IMR-90 (cell line): ENCODE measurements around the gene RPS6KA3. TPM values are rescaled to one million over a fixed set of nuclear protein-coding genes. Genes with fewer than 3 reads are reported as not detected.

ENCODE experiments used
- ATAC-seq: fragments of 200-7000 bp; cut with Tn5 transposase; 2 replicates; pipeline ENCODE4 v1.9.1; 2020; ENCODE audit warnings: low read depth, mild to moderate bottlenecking, moderate library complexity
- BruUV-seq: library from RNA; stranded (reverse); fragments of 400-500 nt; replicated peaks from 2 replicates; lab custom pipeline; 2021; lab: Mats Ljungman, UMichigan
- CTCF ChIA-PET: fragments of 300-600 bp; formaldehyde crosslinking; extraction: SDS; loops from one replicate; lab custom pipeline; 2021; ENCODE audit warnings: antibody characterized with exemption; lab: Yijun Ruan, JAX
- POLR2A ChIA-PET: fragments of 300-600 bp; sonication (Branson Sonifier 250); formaldehyde crosslinking; loops from one replicate; lab custom pipeline; 2022; ENCODE audit warnings: antibody characterized with exemption; ENCODE audit not compliant: unreplicated experiment; lab: Charles Lee
- DNase-seq: peaks from one replicate; pipeline ENCODE4 v3.0.0; 2013
- H2AFZ ChIP-seq: replicated peaks from 2 replicates; pipeline ENCODE3; 2013; ENCODE audit warnings: low read length, mild to moderate bottlenecking; ENCODE audit not compliant: poor library complexity
- H2AK5ac ChIP-seq: 2 replicates; pipeline ENCODE4 v1.6.1; 2013; ENCODE audit warnings: low read depth, low read length, inconsistent platforms
- H2AK9ac ChIP-seq: replicated peaks from 2 replicates; pipeline ENCODE3; 2013; ENCODE audit warnings: mild to moderate bottlenecking, low read depth, low read length, moderate library complexity; ENCODE audit not compliant: poor library complexity
- H2BK120ac ChIP-seq: 2 replicates; pipeline ENCODE4 v1.6.1; 2013; ENCODE audit warnings: low read depth, low read length, inconsistent platforms
- H2BK15ac ChIP-seq: 3 replicates; pipeline ENCODE4 v1.6.1; 2013; ENCODE audit warnings: low read depth, low read length, inconsistent platforms
- H2BK20ac ChIP-seq: 2 replicates; pipeline ENCODE4 v1.6.1; 2013; ENCODE audit warnings: low read depth, mild to moderate bottlenecking, inconsistent platforms, low read length, moderate library complexity
- H2BK5ac ChIP-seq: 2 replicates; pipeline ENCODE4 v1.6.1; 2013; ENCODE audit warnings: mild to moderate bottlenecking, low read depth, low read length, inconsistent platforms; ENCODE audit not compliant: poor library complexity, severe bottlenecking
- H3K14ac ChIP-seq: replicated peaks from 2 replicates; pipeline ENCODE4 v1.6.1; 2013; ENCODE audit warnings: low read depth, low read length, inconsistent platforms
- H3K18ac ChIP-seq: 2 replicates; pipeline ENCODE4 v1.6.1; 2013; ENCODE audit warnings: low read depth, low read length, control low read depth
- H3K23ac ChIP-seq: 2 replicates; pipeline ENCODE4 v1.6.1; 2013; ENCODE audit warnings: low read depth, low read length, inconsistent platforms
- H3K27ac ChIP-seq: 2 replicates; pipeline ENCODE4 v1.5.1; 2013; ENCODE audit warnings: mild to moderate bottlenecking, control low read depth, low read length; ENCODE audit not compliant: insufficient read depth
- H3K27me3 ChIP-seq: 2 replicates; pipeline ENCODE4 v1.6.1; 2013; ENCODE audit warnings: low read length; ENCODE audit not compliant: control insufficient read depth, insufficient read depth
- H3K36me3 ChIP-seq: 2 replicates; pipeline ENCODE4 v1.6.1; 2013; ENCODE audit warnings: low read length, mixed read lengths; ENCODE audit not compliant: control insufficient read depth, insufficient read depth
- H3K4ac ChIP-seq: 2 replicates; pipeline ENCODE4 v1.6.1; 2013; ENCODE audit warnings: low read depth, low read length, inconsistent platforms
- H3K4me1 ChIP-seq: 2 replicates; pipeline ENCODE4 v1.6.1; 2013; ENCODE audit warnings: low read length, mixed read lengths; ENCODE audit not compliant: control insufficient read depth, insufficient read depth
- H3K4me2 ChIP-seq: 2 replicates; pipeline ENCODE4 v1.6.1; 2013; ENCODE audit warnings: low read depth, mild to moderate bottlenecking, control low read depth, low read length, moderate library complexity
- H3K4me3 ChIP-seq: 2 replicates; pipeline ENCODE4 v1.5.1; 2013; ENCODE audit warnings: low read depth, mild to moderate bottlenecking, control low read depth, low read length, moderate library complexity; ENCODE audit not compliant: insufficient read depth
- H3K56ac ChIP-seq: 2 replicates; pipeline ENCODE4 v1.6.1; 2013; ENCODE audit warnings: low read length, inconsistent platforms; ENCODE audit not compliant: insufficient read depth; ENCODE audit errors: extremely low read depth
- H3K79me1 ChIP-seq, 2 experiments: 2 replicates each; pipeline ENCODE4 v1.6.1; 2013; ENCODE audit warnings: low read length in 2 of 2, inconsistent platforms in 1 of 2, low read depth in 1 of 2
- H3K9ac ChIP-seq: 2 replicates; pipeline ENCODE4 v1.6.1; 2013; ENCODE audit warnings: low read depth, low read length, control low read depth
- H3K9me1 ChIP-seq: 2 replicates; pipeline ENCODE4 v1.6.1; 2013; ENCODE audit warnings: low read length, inconsistent platforms; ENCODE audit not compliant: insufficient read depth
- H3K9me3 ChIP-seq: 2 replicates; pipeline ENCODE4 v1.6.1; 2013; ENCODE audit warnings: low read length; ENCODE audit not compliant: control insufficient read depth, insufficient read depth
- H4K20me1 ChIP-seq: 2 replicates; pipeline ENCODE4 v1.6.1; 2013; ENCODE audit warnings: low read length, inconsistent platforms; ENCODE audit not compliant: insufficient read depth
- H4K5ac ChIP-seq: 2 replicates; pipeline ENCODE4 v1.6.1; 2013; ENCODE audit warnings: mild to moderate bottlenecking, low read depth, low read length, control low read depth
- H4K8ac ChIP-seq, 2 experiments: 2 replicates each; pipeline ENCODE4 v1.6.1; 2013; ENCODE audit warnings: low read depth in 2 of 2, low read length in 2 of 2, control low read depth in 1 of 2, inconsistent platforms in 1 of 2
- H4K91ac ChIP-seq: 2 replicates; pipeline ENCODE4 v1.6.1; 2013; ENCODE audit warnings: low read depth, low read length, inconsistent platforms; ENCODE audit not compliant: insufficient read depth
- BHLHE40 ChIP-seq: fragments of 150-350 bp; IDR thresholded peaks from 2 replicates; pipeline ENCODE4 v1.6.1; 2016; ENCODE audit warnings: mild to moderate bottlenecking, low read depth, low read length
- CEBPB ChIP-seq: IDR thresholded peaks from 2 replicates; pipeline ENCODE4 v1.6.1; 2012; ENCODE audit warnings: low read depth, low read length, improper control_type of control experiment
- CHD1 ChIP-seq: IDR thresholded peaks from 2 replicates; pipeline ENCODE4 v1.6.1; 2012; ENCODE audit warnings: low read depth, low read length, improper control_type of control experiment
- FOS ChIP-seq: fragments of 150-350 bp; IDR thresholded peaks from 2 replicates; pipeline ENCODE4 v1.6.1; 2016; ENCODE audit warnings: low read depth, low read length
- MAFK ChIP-seq: IDR thresholded peaks from 2 replicates; pipeline ENCODE4 v1.6.1; 2012; ENCODE audit warnings: low read depth, low read length, improper control_type of control experiment
- MAZ ChIP-seq: IDR thresholded peaks from 2 replicates; pipeline ENCODE4 v1.6.1; 2012; ENCODE audit warnings: low read depth, mild to moderate bottlenecking, low read length, improper control_type of control experiment, moderate library complexity, borderline replicate concordance
- MXI1 ChIP-seq: IDR thresholded peaks from 2 replicates; pipeline ENCODE4 v1.6.1; 2012; ENCODE audit warnings: low read depth, mild to moderate bottlenecking, low read length, moderate library complexity, borderline replicate concordance
- NFE2L2 ChIP-seq: fragments of 150-350 bp; IDR thresholded peaks from 2 replicates; pipeline ENCODE4 v1.6.1; 2016; ENCODE audit warnings: low read depth, mild to moderate bottlenecking, low read length
- RAD21 ChIP-seq: IDR thresholded peaks from 2 replicates; pipeline ENCODE4 v1.6.1; 2012; ENCODE audit warnings: low read length, improper control_type of control experiment
- RCOR1 ChIP-seq: IDR thresholded peaks from 2 replicates; pipeline ENCODE4 v1.6.1; 2012; ENCODE audit warnings: mild to moderate bottlenecking, low read length, improper control_type of control experiment; ENCODE audit not compliant: insufficient replicate concordance
- SMC3 ChIP-seq: fragments of 150-350 bp; IDR thresholded peaks from 2 replicates; pipeline ENCODE4 v1.6.1; 2016; ENCODE audit warnings: low read depth, mild to moderate bottlenecking, antibody characterized with exemption, low read length, moderate library complexity
- dilution Hi-C: fragments of 300-500 bp; cut with HindIII; formaldehyde crosslinking; loops from one replicate; pipeline ENCODE4 v1.14.3; 2018; ENCODE audit warnings: low sequenced_read_pairs; ENCODE audit not compliant: unreplicated experiment
- in situ Hi-C: fragments of 300-500 bp; cut with MboI; formaldehyde crosslinking; loops from 3 replicates; pipeline ENCODE4 v1.14.3; 2019; ENCODE audit warnings: low sequenced_read_pairs, inconsistent platforms, mixed read lengths
- intact Hi-C: fragments of 100-400 bp; cut with micrococcal nuclease; formaldehyde crosslinking; loops from 2 replicates; pipeline ENCODE4 v1.10.0; 2022
- polyA plus RNA-seq, 3 experiments: library from polyadenylated mRNA; depleted of rRNA; stranded (reverse); fragments of >200 nt; gene quantifications; 2 replicates each; pipeline ENCODE4 v1.2.3, GENCODE V29; 2012; ENCODE audit warnings: low replicate concordance in 1 of 3
- total RNA-seq: library from RNA; depleted of rRNA; stranded (reverse); fragments of >200 nt; gene quantifications from 2 replicates; pipeline ENCODE4 v1.2.3, GENCODE V29; 2012
- TF ChIP-seq, protein P1 (sequence below): fragments of 150-350 bp; IDR thresholded peaks from 2 replicates; pipeline ENCODE4 v1.6.1; 2016; ENCODE audit warnings: low read depth, mild to moderate bottlenecking, low read length, moderate library complexity, borderline replicate concordance

RPS6KA3 gene
- total and polyA plus RNA-seq, 2 of the 4 experiments (the other 2 are of a cell fraction), result 20.8 to 43.9 TPM

DNA sequence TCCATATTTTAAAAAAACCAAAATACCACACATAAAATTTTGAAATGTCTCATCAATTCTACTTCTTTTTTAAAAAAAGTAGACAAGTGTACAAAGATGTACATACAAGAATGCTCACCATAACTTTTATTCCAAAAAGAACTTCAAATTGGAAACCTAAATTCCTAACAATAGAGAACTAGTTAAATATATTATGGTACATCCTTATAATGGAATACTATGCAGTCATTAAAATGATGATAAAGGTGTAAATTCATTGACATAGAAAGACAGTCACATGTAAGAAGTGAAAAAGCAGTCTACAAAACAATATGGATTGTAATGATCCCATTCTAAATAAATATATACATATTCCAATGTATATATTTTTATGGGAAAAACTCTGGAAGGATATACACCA, 31.0 kb downstream of the RPS6KA3 start:
- Histone ChIP-seq H3K18ac (no peak overlapping the region), H2AK9ac (no peak overlapping the region), H2AFZ (no peak overlapping the region), H3K9me3 (no peaks in the 10 kb centered on the region), H3K4ac (no peak overlapping the region), H4K8ac (no peak overlapping the region), H4K20me1 (no peaks in the 10 kb centered on the region), H3K4me1 (no peaks in the 10 kb centered on the region), H2BK20ac (no peak overlapping the region), H2BK5ac (no peak overlapping the region), H2BK15ac (no peak overlapping the region), H2BK120ac (no peak overlapping the region), H3K36me3 (peaks cover 4% of the 10 kb centered on the region; the same call in 1 of the 2 replicates), H3K9me1 (no peaks in the 10 kb centered on the region), H3K27ac (no peak overlapping the region), H4K91ac (no peak overlapping the region), H4K5ac (no peak overlapping the region), H3K9ac (no peak overlapping the region), H3K79me1 (no peaks in the 10 kb centered on the region; a peak in 1 of 4 replicates), H3K14ac (no peak overlapping the region), H3K4me2 (no peak overlapping the region), H3K56ac (no peak overlapping the region), H3K27me3 (no peaks in the 10 kb centered on the region), H3K4me3 (no peak overlapping the region), H2AK5ac (no peak overlapping the region), H3K23ac (no peak overlapping the region)
- dilution Hi-C loops, result no loop called here
- no TSS peak for BruUV-seq
- DNase-seq (no peak), ATAC-seq (no peak)
- in situ Hi-C loops, result no loop called here
- ChIA-PET POLR2A (no interaction called here), CTCF (no interaction called here)
- TF ChIP-seq FOS (no peak), MXI1 (no peak), RCOR1 (no peak), BHLHE40 (no peak), MAFK (no peak), NFE2L2 (no peak), CHD1 (no peak), SMC3 (no peak), CEBPB (no peak), MAZ (no peak), RAD21 (no peak)
- TF ChIP-seq, protein P1, sequence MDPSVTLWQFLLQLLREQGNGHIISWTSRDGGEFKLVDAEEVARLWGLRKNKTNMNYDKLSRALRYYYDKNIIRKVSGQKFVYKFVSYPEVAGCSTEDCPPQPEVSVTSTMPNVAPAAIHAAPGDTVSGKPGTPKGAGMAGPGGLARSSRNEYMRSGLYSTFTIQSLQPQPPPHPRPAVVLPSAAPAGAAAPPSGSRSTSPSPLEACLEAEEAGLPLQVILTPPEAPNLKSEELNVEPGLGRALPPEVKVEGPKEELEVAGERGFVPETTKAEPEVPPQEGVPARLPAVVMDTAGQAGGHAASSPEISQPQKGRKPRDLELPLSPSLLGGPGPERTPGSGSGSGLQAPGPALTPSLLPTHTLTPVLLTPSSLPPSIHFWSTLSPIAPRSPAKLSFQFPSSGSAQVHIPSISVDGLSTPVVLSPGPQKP, result no peak
- intact Hi-C loops, result no loop called here
